K562 (cell line): ENCODE results near the gene GPR4. TPM values are rescaled to one million over a fixed set of nuclear protein-coding genes. Genes with fewer than 3 reads are reported as not detected.
A peak's percentile ranks its signal among the peaks of the same experiment; 100 is the strongest.

ENCODE experiments used
- ELF1 ChIP-seq: fragments of 200-800 bp; sonication (Bioruptor generic); IDR thresholded peaks from 2 replicates; pipeline ENCODE4 v1.6.1; 2016; ENCODE audit warnings: missing genetic modification characterization, missing compliant biosample characterization
- RBM14 ChIP-seq: fragments of 200-400 bp; formaldehyde crosslinking; IDR thresholded peaks from 2 replicates; pipeline ENCODE4 v1.6.1; 2018; ENCODE audit warnings: low read depth, mild to moderate bottlenecking, low read length, moderate library complexity, borderline replicate concordance; ENCODE audit not compliant: insufficient read depth
- SIN3A ChIP-seq, 2 experiments: fragments of 150-350 bp in 1 of 2; IDR thresholded peaks; 2 replicates each; pipeline ENCODE4 v1.6.1; 2011 to 2016; ENCODE audit warnings: borderline replicate concordance in 2 of 2, low read depth in 2 of 2, low read length in 2 of 2, mild to moderate bottlenecking in 2 of 2, moderate library complexity in 2 of 2; ENCODE audit not compliant: control insufficient read depth in 1 of 2
- SMAD3 ChIP-seq: fragments of 450-650 bp; formaldehyde crosslinking; conservative IDR thresholded peaks from 2 replicates; pipeline ENCODE4 v1.4.0; 2020; ENCODE audit warnings: mild to moderate bottlenecking
- SMARCA5 ChIP-seq: fragments of 450-650 bp; IDR thresholded peaks from 2 replicates; pipeline ENCODE4 v1.6.1; 2016
- ZNF311 ChIP-seq: fragments of 250-450 bp; sonication (Bioruptor Pico); IDR thresholded peaks from 2 replicates; pipeline ENCODE4 v1.4.0; 2020; ENCODE audit warnings: mild to moderate bottlenecking, moderate library complexity
- ZNF785 ChIP-seq: fragments of 250-450 bp; sonication (Bioruptor Pico); IDR thresholded peaks from 2 replicates; pipeline ENCODE4 v1.4.0; 2020; ENCODE audit warnings: mild to moderate bottlenecking
- polyA plus RNA-seq, 8 experiments: library from polyadenylated mRNA; depleted of rRNA in 4 of 8; stranded (reverse) in 5 of 8; unstranded in 3 of 8; fragments of >200 nt; fragmentation: Nextera tagmentation in 2 of 8; fragmentation: Illumina TruSeq in 1 of 8; extraction: Ambion mirVana in 2 of 8; extraction: Trizol in 1 of 8; gene quantifications; 2 replicates each; pipeline versions ENCODE4 v1.2.1 to v1.2.3, GENCODE V29; 2011 to 2014; ENCODE audit warnings: inconsistent platforms in 1 of 8, missing spikeins in 1 of 8
- total RNA-seq, 7 experiments: library from RNA; depleted of rRNA in 6 of 7; stranded (reverse); fragments of >200 nt in 6 of 7; fragmentation: Illumina TruSeq in 2 of 7; extraction: Trizol in 2 of 7; gene quantifications; 2 replicates each; pipeline versions ENCODE4 v1.2.1 to v1.2.3, GENCODE V29; 2011 to 2021; ENCODE audit warnings: low replicate concordance in 1 of 7
- TF ChIP-seq, protein P1 (sequence below), 2 experiments: IDR thresholded peaks; 2 replicates each; pipeline ENCODE4 v1.6.1; 2011; ENCODE audit warnings: borderline replicate concordance in 1 of 2, control low read depth in 1 of 2, low read depth in 1 of 2, low read length in 1 of 2, mild to moderate bottlenecking in 1 of 2, mixed read lengths in 1 of 2, moderate library complexity in 1 of 2; ENCODE audit not compliant: insufficient read depth in 1 of 2, insufficient read length in 1 of 2, poor library complexity in 1 of 2, severe bottlenecking in 1 of 2; ENCODE audit errors: extremely low read depth in 1 of 2
- TF ChIP-seq, protein P2 (sequence below): fragments of 150-350 bp; IDR thresholded peaks from 2 replicates; pipeline ENCODE4 v1.6.1; 2014; ENCODE audit warnings: low read depth, mild to moderate bottlenecking, low read length, borderline replicate concordance
- TF ChIP-seq, protein P3 (sequence below): fragments of 450-650 bp; formaldehyde crosslinking; IDR thresholded peaks from 2 replicates; pipeline ENCODE4 v1.4.0; 2020; ENCODE audit warnings: mild to moderate bottlenecking, moderate library complexity
- TF ChIP-seq, protein P4 (sequence below): sonication (generic); formaldehyde crosslinking; IDR thresholded peaks from 2 replicates; pipeline ENCODE4 v1.8.0; 2022; ENCODE audit warnings: mild to moderate bottlenecking, low read depth, missing genetic modification reagents
- TF ChIP-seq, protein P5 (sequence below): IDR thresholded peaks from 2 replicates; pipeline ENCODE4 v1.6.1; 2011; ENCODE audit warnings: borderline replicate concordance, low read depth, mild to moderate bottlenecking, moderate library complexity, low read length; ENCODE audit not compliant: insufficient read depth, poor library complexity, severe bottlenecking
- TF ChIP-seq, protein P6 (sequence below): sonication (generic); formaldehyde crosslinking; IDR thresholded peaks from 2 replicates; pipeline ENCODE4 v1.8.1; 2023; ENCODE audit warnings: mild to moderate bottlenecking, missing genetic modification reagents

Gene GPR4
- total and polyA plus RNA-seq, 9 of the 15 experiments (the other 6 are each of a cell fraction or from before 2014, with no cell fraction given) = 0.03 to 0.09 (median 0.04) TPM; not detected in 5

DNA sequence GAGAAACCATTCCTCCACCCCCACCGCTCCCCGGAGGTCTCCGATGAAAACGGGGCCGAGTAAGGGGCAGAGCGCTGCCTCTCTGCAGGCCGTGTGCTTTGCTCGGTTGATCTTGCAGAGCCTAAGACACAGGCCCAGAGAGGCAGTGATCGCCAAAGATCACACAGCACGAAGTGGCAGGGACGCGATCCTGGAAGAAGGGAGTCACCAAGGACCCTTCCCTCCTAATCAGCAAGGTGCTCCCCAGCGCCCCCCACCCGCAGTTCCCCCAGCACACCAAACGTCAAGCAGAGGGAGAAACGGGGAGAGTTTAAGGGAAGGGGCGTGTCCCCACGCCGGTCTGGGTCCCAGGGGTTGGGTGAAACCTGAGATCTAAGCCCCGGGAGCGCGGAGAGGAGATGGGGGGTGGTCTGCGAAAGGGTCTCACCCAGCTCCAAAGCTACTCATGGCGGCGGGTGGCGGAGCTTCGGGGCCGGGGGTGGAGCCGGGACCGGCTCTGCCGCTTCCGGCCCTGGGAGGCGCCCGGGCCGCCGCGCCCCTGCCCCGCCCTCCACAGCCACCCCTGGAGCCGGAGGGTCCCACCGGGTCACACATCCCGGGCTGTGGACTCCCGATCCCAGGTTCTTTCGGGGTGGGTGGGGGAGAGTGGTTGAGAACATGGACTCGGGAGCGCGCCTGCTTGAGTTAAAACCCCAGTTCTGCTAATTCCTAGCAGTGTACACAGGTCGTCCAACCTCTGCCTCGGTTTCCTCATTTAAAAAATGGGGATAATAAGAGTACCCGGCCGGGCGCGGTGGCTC lies 37.1 kb upstream of the GPR4 start, which contains the start of gene EML2 (continued):
- TF ChIP-seq, protein P1, sequence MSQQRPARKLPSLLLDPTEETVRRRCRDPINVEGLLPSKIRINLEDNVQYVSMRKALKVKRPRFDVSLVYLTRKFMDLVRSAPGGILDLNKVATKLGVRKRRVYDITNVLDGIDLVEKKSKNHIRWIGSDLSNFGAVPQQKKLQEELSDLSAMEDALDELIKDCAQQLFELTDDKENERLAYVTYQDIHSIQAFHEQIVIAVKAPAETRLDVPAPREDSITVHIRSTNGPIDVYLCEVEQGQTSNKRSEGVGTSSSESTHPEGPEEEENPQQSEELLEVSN (IDR thresholded peaks at IDR 0.05; ENCODE audit: borderline replicate concordance in 1 of 2, extremely low read depth in 1 of 2, insufficient read depth in 1 of 2, insufficient read length in 1 of 2, low read depth in 1 of 2, low read length in 1 of 2, poor library complexity in 1 of 2, severe bottlenecking in 1 of 2) = peak in 1 of 2 experiments; percentile 22
- TF ChIP-seq SIN3A (IDR thresholded peaks at IDR 0.05; ENCODE audit: borderline replicate concordance in 2 of 2, control insufficient read depth in 1 of 2, low read depth in 2 of 2, low read length in 2 of 2) = peak; percentile 44 to 66; a peak in 1 of 4 replicates
- no peak for TF ChIP-seq ZNF311 (CRISPR knock-in tag)
- no peak for TF ChIP-seq RBM14
- TF ChIP-seq, protein P2, sequence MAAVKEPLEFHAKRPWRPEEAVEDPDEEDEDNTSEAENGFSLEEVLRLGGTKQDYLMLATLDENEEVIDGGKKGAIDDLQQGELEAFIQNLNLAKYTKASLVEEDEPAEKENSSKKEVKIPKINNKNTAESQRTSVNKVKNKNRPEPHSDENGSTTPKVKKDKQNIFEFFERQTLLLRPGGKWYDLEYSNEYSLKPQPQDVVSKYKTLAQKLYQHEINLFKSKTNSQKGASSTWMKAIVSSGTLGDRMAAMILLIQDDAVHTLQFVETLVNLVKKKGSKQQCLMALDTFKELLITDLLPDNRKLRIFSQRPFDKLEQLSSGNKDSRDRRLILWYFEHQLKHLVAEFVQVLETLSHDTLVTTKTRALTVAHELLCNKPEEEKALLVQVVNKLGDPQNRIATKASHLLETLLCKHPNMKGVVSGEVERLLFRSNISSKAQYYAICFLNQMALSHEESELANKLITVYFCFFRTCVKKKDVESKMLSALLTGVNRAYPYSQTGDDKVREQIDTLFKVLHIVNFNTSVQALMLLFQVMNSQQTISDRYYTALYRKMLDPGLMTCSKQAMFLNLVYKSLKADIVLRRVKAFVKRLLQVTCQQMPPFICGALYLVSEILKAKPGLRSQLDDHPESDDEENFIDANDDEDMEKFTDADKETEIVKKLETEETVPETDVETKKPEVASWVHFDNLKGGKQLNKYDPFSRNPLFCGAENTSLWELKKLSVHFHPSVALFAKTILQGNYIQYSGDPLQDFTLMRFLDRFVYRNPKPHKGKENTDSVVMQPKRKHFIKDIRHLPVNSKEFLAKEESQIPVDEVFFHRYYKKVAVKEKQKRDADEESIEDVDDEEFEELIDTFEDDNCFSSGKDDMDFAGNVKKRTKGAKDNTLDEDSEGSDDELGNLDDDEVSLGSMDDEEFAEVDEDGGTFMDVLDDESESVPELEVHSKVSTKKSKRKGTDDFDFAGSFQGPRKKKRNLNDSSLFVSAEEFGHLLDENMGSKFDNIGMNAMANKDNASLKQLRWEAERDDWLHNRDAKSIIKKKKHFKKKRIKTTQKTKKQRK = no peak
- TF ChIP-seq, protein P3, sequence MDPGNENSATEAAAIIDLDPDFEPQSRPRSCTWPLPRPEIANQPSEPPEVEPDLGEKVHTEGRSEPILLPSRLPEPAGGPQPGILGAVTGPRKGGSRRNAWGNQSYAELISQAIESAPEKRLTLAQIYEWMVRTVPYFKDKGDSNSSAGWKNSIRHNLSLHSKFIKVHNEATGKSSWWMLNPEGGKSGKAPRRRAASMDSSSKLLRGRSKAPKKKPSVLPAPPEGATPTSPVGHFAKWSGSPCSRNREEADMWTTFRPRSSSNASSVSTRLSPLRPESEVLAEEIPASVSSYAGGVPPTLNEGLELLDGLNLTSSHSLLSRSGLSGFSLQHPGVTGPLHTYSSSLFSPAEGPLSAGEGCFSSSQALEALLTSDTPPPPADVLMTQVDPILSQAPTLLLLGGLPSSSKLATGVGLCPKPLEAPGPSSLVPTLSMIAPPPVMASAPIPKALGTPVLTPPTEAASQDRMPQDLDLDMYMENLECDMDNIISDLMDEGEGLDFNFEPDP = no peak
- TF ChIP-seq ELF1 (tag) = 0 out of 2 replicates have a peak, but pooled peaks have one; percentile 49
- peak; percentile 92 for TF ChIP-seq SMARCA5
- TF ChIP-seq, protein P4, sequence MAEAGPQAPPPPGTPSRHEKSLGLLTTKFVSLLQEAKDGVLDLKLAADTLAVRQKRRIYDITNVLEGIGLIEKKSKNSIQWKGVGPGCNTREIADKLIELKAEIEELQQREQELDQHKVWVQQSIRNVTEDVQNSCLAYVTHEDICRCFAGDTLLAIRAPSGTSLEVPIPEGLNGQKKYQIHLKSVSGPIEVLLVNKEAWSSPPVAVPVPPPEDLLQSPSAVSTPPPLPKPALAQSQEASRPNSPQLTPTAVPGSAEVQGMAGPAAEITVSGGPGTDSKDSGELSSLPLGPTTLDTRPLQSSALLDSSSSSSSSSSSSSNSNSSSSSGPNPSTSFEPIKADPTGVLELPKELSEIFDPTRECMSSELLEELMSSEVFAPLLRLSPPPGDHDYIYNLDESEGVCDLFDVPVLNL (CRISPR knock-in tag) = no peak
- TF ChIP-seq ZNF785 = no peak
- TF ChIP-seq, protein P5, sequence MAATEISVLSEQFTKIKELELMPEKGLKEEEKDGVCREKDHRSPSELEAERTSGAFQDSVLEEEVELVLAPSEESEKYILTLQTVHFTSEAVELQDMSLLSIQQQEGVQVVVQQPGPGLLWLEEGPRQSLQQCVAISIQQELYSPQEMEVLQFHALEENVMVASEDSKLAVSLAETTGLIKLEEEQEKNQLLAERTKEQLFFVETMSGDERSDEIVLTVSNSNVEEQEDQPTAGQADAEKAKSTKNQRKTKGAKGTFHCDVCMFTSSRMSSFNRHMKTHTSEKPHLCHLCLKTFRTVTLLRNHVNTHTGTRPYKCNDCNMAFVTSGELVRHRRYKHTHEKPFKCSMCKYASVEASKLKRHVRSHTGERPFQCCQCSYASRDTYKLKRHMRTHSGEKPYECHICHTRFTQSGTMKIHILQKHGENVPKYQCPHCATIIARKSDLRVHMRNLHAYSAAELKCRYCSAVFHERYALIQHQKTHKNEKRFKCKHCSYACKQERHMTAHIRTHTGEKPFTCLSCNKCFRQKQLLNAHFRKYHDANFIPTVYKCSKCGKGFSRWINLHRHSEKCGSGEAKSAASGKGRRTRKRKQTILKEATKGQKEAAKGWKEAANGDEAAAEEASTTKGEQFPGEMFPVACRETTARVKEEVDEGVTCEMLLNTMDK = no peak
- no peak for TF ChIP-seq SMAD3 (CRISPR knock-in tag)
- TF ChIP-seq, protein P6, sequence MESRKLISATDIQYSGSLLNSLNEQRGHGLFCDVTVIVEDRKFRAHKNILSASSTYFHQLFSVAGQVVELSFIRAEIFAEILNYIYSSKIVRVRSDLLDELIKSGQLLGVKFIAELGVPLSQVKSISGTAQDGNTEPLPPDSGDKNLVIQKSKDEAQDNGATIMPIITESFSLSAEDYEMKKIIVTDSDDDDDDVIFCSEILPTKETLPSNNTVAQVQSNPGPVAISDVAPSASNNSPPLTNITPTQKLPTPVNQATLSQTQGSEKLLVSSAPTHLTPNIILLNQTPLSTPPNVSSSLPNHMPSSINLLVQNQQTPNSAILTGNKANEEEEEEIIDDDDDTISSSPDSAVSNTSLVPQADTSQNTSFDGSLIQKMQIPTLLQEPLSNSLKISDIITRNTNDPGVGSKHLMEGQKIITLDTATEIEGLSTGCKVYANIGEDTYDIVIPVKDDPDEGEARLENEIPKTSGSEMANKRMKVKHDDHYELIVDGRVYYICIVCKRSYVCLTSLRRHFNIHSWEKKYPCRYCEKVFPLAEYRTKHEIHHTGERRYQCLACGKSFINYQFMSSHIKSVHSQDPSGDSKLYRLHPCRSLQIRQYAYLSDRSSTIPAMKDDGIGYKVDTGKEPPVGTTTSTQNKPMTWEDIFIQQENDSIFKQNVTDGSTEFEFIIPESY = no peak
